Femur (tissue), 1 donor: ENCODE results near the gene MCM9.
"Not testable (repeated sequence)": the region's sequence is repeated elsewhere in the genome, so short reads cannot be mapped to it uniquely, and the experiment has no call there.

ENCODE experiments used
- DNase-seq: peaks from one replicate; pipeline ENCODE4 v3.0.0-alpha.2; 2017

Gene MCM9

DNA sequence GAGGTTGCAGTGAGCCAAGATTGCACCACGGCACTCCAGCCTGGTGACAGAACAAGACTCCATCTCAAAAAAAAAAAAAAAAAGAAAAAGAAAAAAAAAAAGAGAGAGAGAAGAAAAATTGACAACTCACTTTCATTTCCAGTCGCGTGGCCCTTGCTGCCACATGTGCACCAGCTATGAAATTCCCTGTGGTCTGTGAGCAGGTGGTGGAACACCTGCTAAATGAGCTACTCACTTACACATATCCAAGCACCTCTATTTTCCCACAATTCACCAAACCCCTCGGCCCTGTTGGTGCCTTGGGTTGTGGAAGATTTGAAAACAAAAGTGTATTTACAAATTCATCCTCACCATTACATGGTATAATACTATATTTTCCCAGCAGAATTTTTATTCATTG is 146.3 kb downstream of the MCM9 start:
- no peak for DNase-seq

DNA sequence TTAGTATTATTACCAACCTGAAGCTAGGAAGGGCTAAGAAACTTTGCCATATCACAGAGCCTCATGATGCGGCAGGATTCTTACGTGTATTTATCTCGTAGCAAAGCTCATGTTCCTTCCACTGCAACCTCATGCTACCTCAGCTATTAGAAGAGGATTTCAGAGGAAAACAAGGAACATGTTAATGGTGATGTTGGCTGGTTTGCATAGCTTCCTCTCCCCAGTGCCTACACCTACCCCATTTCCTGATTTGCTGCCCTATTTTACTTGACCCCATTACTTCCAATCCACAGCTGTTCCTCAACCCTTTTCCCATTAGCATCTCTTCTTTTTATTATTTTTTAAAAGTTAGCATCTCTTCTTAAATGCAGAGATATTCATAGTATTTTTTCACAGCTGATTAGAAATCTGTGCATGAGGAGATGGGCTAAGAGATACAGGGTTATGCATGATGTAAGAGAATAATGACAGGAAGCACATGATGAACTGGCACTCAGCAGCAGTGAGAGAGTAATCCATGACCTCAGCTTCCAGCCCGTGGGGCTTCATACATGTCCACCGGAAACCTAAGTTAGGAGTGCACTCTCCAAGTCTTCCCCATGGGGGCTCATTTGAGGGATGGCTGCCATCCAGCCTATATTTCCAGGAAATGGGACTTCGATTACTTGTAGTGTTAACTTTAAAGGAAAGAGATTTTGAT is 147.1 kb downstream of the MCM9 start:
- peak; percentile 85 for DNase-seq

DNA sequence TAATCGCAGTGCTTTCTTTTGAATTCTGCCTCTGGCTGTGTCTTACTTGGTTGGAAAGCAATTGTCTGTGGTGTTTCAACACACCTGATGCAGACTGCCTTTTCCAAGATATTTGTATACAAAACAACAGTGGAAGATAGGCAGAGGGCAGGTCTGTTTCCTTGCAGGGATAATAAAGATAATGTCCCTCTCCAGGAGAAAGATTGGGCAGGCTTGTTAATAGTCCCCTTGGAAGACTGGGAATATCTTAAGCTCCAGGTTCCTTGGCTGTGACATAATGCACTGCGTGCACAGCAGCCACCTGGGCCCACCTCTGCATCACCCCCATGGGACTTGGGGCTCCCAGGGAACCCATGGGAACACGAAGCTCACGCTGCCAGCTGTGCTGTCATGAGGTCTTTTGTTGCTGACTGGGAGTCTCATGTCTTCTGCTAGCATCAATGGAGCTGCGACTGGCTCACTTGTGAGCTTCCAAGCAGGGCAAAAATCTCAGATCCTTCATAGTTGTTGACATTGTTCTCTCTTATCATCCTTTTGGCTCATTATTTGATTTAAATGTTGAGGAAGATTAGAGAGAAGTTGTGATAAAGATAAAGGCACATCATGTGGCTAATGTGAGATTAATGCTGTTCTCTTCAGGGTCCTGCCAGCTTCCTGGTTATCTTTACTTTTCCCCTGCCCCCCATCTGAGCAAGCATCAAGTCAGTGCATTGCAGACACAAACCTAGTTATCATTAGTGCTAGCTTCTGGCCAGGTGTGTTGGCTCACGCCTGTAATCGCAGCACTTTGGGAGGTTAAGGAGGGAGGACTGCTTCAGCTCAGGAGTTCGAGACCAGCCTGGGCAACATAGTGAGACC is 148.1 kb downstream of the MCM9 start:
- no peak for DNase-seq

DNA sequence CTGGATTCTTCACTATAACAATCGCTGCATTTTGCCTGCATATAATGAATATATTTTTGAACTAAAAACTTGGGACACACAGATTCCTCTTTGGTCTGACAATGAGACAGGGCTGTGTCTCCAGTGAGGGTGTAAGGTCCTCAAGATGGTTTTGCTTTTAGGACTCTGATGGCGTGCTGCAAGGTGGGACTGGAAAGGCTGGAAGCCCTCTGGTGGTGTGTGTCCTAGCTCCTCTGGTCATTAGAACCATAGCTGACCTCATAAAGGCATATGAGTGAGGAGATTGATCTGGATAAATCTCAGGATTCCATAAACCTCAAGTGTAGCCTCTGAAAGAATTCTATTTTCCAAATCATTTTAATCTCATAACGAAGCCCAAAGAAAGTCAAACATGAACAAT is 149.4 kb downstream of the MCM9 start:
- no peak for DNase-seq

DNA sequence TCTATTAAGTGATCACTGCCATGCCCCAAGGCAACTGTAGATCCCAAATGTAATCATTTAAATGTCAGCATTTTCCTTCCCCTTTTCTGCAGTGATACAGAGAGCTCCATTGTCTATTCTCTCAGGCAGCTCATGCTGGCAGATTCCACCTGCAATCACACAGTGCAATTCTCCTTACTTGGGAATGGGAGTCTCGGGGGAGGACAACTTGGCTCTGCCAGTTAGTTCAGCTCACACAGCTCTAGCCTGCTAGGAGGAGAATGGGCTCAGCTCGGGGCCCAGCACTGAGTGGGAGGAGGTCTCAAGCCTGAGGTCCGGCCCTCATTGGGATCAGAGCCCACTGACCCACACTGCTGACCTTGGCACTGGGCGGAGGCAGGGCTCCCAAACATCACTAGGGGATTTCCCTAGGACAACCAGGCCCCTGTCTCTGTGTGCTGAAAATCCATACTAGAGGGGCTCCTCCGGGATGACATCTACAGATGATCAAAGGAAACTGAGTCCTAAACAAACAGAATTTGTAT is 150.3 kb downstream of the MCM9 start:
- peak; percentile 29 for DNase-seq

DNA sequence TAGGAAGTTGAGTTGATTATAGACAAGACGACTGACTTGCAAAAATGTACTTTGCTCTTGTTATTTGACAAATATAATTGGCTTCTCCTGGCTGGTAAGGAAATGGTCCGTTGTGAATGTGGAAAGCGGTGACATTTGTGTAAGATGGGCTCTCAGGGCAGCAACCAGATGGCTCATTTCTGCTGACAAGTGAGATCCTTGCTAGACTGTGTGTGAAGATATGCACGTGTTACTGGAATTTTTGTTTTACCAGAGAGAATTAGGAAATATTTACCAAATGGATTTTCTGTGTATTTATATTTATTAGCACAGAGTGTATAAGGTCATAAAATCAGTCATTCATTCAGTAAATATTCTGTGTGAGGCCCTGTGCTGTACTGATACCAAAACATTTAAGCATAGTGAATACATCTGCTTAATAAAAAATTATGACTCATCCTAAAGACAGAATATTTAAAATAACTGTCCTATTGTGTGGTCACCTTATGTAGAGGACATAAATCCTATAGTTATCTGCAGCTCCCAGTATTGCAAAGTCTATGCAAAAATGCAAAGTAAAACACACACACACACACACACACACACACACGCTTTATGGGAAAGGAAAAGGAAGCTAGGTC is 150.9 kb downstream of the MCM9 start:
- no peak for DNase-seq

DNA sequence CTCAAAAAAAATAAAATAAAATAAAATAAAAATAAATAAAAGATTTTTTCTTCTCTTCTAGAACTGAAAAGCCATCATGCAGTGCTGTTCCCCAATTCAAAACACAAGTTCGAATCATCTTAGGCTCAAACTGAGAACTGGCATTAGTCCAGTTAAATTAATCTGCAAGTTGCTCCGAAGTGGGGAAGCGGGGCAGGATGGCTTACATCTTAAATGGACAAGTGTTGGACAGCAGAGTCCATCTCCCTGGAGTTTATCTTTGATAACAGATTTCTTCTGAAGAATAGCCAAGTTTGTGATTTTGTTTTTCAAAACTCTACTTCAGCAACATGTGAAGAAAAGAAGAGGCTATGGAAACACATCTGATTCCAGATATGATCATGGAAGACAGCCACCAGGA is 152.3 kb downstream of the MCM9 start:
- no peak for DNase-seq

DNA sequence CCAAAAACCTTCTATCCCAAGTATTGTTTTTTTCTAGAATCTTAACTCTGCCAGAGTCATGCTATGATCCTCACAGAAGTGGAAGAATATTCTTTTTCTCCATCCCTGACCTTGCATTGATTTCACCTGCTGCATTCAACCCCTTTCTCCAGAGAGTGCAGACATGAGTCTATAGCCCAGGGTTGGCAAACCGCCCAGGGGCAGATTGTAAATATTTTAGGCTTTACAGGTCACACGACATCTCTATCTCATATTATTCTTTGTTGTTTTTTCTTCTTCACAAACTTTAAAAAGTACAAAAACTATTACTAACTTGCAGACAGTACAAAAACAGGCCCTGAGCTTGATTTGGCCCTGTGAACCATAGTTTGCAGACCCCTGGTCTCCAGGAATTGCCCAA is 153.1 kb downstream of the MCM9 start:
- no peak for DNase-seq

DNA sequence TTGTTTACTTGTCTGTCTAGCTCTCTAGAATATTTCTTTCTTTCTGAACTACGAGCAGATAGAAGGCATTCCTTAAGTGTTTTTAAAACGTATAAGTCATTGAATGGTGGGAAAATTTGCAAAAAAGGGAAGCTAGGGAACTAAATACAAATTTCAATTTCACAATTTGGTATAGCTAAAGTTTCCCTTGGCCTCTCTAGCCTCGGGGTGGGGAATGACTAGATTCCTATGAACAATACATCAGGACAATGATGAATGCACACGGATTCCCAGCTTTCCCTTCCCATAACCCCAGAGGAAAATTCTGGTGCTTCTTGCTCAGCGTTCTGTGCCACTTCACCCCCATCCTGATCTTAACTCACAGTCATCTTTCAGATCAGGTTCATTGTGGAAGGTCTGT is 154.3 kb downstream of the MCM9 start:
- no peak for DNase-seq

DNA sequence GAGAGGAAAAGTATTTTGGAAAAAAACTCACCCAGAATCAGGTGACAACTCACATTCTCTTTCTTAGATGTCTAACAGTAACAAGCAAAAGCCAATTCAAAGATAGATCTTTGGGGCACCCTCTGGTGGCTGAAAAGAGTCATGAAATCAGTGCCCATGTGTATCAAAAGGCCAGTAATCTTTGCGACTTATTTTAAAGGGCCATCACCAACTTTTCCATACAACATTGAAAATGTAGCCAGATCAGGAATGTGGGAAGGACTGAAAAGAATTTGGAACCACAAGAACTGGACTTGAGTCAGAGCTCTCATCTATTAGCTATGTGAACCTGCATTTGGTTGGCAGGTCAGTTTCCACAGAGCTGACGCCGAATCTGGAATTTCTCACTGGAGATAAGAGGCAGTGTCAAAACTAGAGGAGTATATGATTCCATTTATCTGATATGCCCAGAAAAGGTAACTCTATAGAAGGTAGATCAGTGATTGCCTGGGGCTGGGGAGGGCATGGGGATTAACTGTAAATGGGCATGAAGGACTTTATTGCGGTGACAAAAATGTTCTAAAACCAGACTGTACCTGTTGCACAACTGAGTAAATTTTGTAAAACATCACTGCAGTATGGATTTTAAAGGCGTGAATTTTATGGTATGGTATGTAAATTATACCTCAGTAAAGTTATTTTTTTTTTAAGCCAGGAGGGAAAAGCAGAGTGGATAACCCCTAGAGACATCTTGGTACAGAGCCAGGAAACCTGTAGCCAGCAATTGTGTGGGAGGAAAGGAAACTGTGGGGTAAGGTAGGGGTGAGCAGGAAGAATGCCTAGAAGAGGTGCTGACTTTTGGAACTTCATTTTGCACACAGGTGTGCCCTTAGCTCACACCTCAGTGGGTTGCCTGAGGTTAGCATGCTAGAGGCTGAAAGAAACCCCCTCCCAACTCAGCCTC is 158.1 kb downstream of the MCM9 start:
- DNase-seq: peak; percentile 74

DNA sequence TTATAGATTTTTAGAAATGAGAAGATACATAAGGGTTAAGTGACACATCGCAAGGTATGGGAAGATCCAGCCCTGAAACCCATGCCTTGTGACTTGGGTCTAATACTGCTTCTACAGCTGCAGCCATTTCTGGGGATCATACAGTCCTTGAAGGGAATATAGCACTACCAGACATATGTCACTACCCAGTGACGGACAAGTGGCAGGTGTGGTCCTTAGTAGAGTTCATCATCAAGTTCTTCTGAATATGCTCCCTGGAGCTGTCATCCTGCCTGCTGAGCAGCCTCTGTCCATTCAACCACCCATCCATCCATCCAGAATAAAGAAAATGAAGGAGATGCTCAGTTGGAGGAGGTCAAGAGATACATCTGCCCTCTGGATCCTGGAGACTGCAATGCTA is 159.6 kb downstream of the MCM9 start:
- DNase-seq: no peak

DNA sequence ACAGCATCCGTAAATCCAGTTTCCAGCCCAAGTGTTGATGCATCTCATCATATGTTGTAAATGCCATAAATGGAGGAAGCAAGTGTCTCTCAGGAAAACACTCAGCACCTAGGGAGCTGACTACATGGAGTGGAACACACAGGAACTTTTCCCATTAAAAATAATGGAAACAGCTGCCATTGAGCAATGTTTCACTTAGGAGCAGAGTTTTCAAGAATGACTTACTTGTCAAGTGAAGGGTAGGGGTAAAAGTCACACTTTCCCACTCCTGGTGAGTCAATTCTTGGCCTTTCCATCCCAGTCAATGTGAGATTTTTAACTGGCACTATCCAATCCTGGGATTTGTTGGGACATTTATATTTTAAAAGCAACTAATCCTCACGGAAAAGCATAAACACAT is 160.4 kb downstream of the MCM9 start:
- DNase-seq: no peak

DNA sequence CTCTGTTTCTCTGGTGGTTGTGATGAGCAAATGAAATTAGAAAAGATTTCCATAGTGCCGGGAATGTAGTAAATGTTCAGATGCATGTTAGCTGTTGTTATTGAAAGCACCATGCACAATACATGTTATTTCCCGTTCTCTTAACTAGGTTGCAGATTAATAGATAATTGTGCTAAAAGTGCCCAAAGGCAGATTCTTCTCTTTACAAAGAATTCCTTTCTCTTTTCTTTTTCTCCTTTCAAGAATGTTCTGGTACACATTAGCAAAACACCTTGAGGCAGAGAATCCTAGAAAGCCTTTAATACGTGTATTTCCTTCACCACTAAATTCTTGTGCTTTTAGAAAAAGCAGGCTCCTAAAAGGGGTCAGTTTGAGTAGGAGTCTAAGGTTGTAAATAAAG is 162.1 kb downstream of the MCM9 start:
- no peak for DNase-seq

DNA sequence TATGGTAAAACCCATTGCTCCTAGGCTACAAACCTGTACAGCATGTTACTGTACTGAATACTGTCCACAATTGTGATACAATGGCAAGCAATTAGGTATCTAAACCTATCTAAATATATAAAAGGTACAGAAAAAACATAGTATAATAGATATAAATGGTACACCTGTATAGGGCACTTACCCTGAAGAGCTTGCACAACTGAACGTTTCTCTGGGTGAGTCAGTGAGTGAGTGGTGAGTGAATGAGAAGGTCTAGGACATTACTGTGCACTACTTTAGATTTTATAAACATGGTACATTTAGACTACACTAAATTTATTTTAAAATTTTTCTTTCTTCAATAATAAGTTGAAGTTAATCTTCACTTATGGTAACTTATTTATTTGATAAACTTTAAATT is 163.7 kb downstream of the MCM9 start:
- DNase-seq: no peak

DNA sequence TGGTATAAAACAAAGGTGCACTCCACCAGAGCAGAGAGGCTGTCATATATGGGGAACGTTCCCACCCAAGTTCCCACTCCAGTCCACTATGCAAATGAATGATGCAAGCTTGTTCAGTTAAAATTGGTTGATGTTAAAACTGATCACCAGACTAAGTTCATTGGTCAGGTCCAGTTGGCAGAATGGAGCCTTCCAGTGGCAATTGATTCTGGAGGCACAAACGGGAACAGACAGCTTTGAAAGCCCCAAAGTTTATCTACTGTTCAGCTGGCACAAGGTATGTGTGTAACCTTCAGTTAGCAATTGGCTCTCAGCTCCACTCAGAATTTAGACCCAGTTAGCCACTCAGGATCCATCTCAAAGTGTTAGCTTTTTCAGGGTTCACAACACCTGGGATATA is 164.1 kb downstream of the MCM9 start:
- DNase-seq: no peak

DNA sequence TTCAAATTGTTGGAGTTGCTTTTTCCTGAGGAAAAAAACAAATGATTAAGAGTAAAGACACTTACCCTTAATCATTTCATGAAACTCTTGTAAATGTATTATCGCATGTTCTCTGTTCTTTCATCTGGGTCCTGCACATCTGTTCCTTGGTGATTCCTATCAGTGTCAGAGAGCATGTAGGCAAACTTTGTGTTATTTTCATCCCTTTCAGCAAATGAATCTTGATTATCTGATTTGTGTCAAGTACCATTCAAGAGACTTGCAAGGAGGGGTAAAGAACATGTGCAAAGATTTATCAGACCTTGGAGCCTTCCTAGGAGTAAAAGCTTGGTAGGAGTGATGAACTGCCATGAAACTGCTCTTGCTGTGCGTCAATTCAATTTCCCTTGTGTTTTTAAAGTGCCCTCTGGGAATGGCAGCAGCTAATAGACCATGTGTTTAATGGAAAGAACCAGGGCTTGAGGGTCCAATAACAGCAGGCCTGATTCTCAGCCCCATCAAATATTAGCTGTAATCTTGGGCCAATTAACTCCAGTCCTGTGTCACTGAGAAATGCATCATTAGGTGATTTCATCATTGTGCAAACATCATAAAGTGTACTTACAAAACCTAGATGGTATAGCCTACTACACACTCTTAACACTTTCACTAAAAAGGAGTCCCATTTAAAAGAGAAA is 164.7 kb downstream of the MCM9 start:
- DNase-seq: no peak

DNA sequence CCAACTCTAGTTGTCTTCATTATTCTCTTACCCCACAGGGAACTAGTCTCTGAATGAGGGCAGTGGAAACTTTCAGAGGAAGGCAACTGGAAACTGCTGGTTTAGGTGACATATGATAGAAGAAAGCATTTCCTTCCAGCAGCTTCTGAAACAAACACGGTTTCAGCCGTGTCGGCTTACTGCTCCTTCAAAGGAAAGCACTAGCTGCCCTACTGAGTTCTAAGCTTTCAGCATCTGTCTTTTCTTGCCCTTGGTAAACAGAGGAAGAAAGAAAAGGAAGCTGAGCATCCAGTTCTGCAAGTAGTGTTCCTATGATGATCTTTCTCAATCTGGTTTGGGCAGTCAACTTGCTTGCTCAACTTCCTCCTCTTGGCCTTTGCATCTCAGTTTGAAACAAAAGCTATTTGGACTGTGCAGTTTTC is 166.0 kb downstream of the MCM9 start:
- no peak for DNase-seq

DNA sequence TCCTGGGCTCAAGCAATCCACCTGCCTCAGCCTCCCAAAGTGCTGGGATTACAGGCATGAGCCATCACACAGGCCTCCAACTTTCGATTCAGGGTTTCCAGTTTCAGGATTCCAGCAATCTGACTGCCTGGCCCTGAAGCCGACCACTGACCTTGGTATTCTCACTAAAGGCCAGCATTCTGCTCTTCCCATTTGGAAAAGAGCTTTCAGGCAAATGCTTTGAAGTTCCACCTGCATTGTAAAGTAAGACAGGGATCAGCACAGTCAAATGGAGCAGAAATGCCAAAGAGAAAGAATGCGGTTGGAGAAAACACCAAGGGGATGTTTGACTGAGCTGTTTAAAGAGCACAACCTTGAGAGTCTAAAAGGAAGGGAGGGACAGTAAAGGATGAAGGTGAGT is 166.5 kb downstream of the MCM9 start:
- no peak for DNase-seq

DNA sequence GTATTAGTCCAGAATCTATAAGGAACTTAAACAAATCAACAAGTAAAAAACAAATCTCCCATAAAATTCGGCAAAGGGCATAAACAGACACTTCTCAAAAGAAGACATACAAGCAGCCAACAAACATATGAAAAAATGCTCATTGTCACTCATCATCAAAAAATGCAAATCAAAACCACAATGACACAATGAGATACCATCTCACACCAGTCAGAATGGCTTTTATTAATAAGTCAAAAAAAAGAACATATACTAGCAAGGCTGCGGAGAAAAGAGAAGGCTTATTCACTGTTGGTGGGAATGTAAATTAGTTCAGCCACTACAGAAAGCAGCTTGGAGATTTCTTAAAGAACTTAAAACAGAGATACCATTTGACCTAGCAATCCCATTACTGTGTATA is 169.6 kb downstream of the MCM9 start:
- DNase-seq: not testable (repeated sequence)

DNA sequence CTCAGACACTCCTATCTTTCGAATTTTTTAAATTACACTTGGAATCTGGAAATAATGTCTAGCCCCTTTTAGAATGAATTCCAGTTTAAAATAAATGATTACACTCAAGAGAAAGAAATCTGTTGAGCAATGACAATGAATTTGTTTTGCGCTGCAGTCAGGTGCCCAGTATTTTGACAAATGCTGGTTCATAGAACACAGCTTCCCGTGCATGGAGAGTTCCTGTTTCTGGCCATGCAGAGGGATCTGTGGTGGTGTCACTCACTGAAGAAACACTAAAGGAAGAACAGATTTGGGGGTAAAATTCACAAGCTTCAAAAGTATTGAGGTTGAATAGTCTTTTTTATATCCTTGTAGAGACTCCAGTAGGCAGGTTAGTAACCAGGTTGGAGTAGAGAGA is 170.2 kb downstream of the MCM9 start:
- DNase-seq: no peak
